ENCODE results near the gene KDELR3. TPM values are rescaled to one million over a fixed set of nuclear protein-coding genes. Genes with fewer than 3 reads are reported as not detected.
A peak's percentile ranks its signal among the peaks of the same experiment; 100 is the strongest.

KDELR3 gene
- total RNA-seq: 10 to 100 TPM; 17.2 to 22.7 TPM
- long read RNA-seq, transcript KDELR3-201 (5 exons, 1,728 nt): major isoform, 58 of 60 reads
- long read RNA-seq, partial matches to known transcripts: 1 of 60 reads
- long read RNA-seq, other reads (novel, unspliced or antisense): 1 of 60 reads

GRCh38 chr22:38467904-38468442 lies at the start of gene KDELR3:
KDELR3 (plus strand) TSS chr22:38468096; CDS start chr22:38468234, 138 bp downstream.
- intact Hi-C loops (cut with DNase I, micrococcal nuclease): no loop called here
- ATAC-seq: peak; percentile 90
- peak; percentile 61 to 80 for DNase-seq

GRCh38 chr22:38418589-38418988 lies 49.3 kb upstream of the KDELR3 start:
- intact Hi-C loops (cut with DNase I, micrococcal nuclease): no loop called here
- ATAC-seq: no peak
- DNase-seq: no peak

GRCh38 chr22:38419121-38419857 lies 48.6 kb upstream of the KDELR3 start:
- ATAC-seq (no peak), DNase-seq (no peak)
- intact Hi-C loops (cut with DNase I, micrococcal nuclease): no loop called here

- DNase-seq (no peak), ATAC-seq (no peak)
- intact Hi-C loops (cut with DNase I, micrococcal nuclease): no loop called here
Measured at GRCh38 chr22:38419858-38420160, 48.1 kb upstream of the KDELR3 start.

GRCh38 chr22:38420734-38421133 lies 47.2 kb upstream of the KDELR3 start:
- DNase-seq: no peak
- intact Hi-C loops (cut with DNase I, micrococcal nuclease): no loop called here
- no peak for ATAC-seq

- DNase-seq (peak; percentile 39 to 58), ATAC-seq (peak; percentile 43)
- intact Hi-C loops (cut with DNase I, micrococcal nuclease): no loop called here
Measured at GRCh38 chr22:38422611-38423511, 45.0 kb upstream of the KDELR3 start.

- intact Hi-C loops (cut with DNase I, micrococcal nuclease): no loop called here
- DNase-seq (peak in 1 of 2 donors; percentile 61), ATAC-seq (peak; percentile 91)
Measured at GRCh38 chr22:38423512-38424503, 44.1 kb upstream of the KDELR3 start.

GRCh38 chr22:38424525-38425080 lies 43.3 kb upstream of the KDELR3 start:
- DNase-seq (no peak), ATAC-seq (peak; percentile 47)
- intact Hi-C loops (cut with DNase I, micrococcal nuclease): no loop called here

GRCh38 chr22:38426628-38427027 lies 41.3 kb upstream of the KDELR3 start:
- no peak for DNase-seq
- intact Hi-C loops (cut with DNase I, micrococcal nuclease): no loop called here
- no peak for ATAC-seq

GRCh38 chr22:38427465-38427864 lies 40.4 kb upstream of the KDELR3 start:
- intact Hi-C loops (cut with DNase I, micrococcal nuclease): no loop called here
- DNase-seq (no peak), ATAC-seq (no peak)

GRCh38 chr22:38427940-38428339 lies 40.0 kb upstream of the KDELR3 start:
- no peak for DNase-seq
- intact Hi-C loops (cut with DNase I, micrococcal nuclease): no loop called here
- ATAC-seq: no peak

GRCh38 chr22:38428714-38429113 lies 39.2 kb upstream of the KDELR3 start:
- ATAC-seq (no peak), DNase-seq (no peak)
- intact Hi-C loops (cut with DNase I, micrococcal nuclease): no loop called here

GRCh38 chr22:38429499-38430068 lies 38.3 kb upstream of the KDELR3 start:
- intact Hi-C loops (cut with DNase I, micrococcal nuclease): no loop called here
- DNase-seq: no peak
- no peak for ATAC-seq

GRCh38 chr22:38431266-38432010 lies 36.5 kb upstream of the KDELR3 start:
- no peak for ATAC-seq
- intact Hi-C loops (cut with DNase I, micrococcal nuclease): no loop called here
- DNase-seq: no peak

GRCh38 chr22:38432264-38432663 lies 35.6 kb upstream of the KDELR3 start:
- ATAC-seq (no peak), DNase-seq (no peak)
- intact Hi-C loops (cut with DNase I, micrococcal nuclease): no loop called here

GRCh38 chr22:38433871-38434270 lies 34.0 kb upstream of the KDELR3 start:
- intact Hi-C loops (cut with DNase I, micrococcal nuclease): no loop called here
- DNase-seq: no peak
- ATAC-seq: no peak

GRCh38 chr22:38435010-38435409 lies 32.9 kb upstream of the KDELR3 start:
- no peak for DNase-seq
- intact Hi-C loops (cut with DNase I, micrococcal nuclease): no loop called here
- ATAC-seq: no peak
